ENCODE data around the gene HOXB5.

Gene HOXB5

GRCh38 chr17:48601207-48601538 is 7.6 kb upstream of the HOXB5 start:
- DNase-seq, result no peak

GRCh38 chr17:48600244-48601098 is 6.9 kb upstream of the HOXB5 start:
- no peak for DNase-seq

GRCh38 chr17:48599354-48599753 is 5.8 kb upstream of the HOXB5 start:
- no peak for DNase-seq

GRCh38 chr17:48598736-48599135 is 5.2 kb upstream of the HOXB5 start:
- no peak for DNase-seq

GRCh38 chr17:48597778-48598631 is 4.4 kb upstream of the HOXB5 start:
- DNase-seq, result no peak

GRCh38 chr17:48597528-48597777 is 3.9 kb upstream of the HOXB5 start:
- DNase-seq, result no peak

- DNase-seq, result no peak
Measured at GRCh38 chr17:48596735-48597527, 3.4 kb upstream of the HOXB5 start.

GRCh38 chr17:48596000-48596734 is 2.6 kb upstream of the HOXB5 start:
- no peak for DNase-seq

GRCh38 chr17:48595278-48595999 is 1.9 kb upstream of the HOXB5 start:
- no peak for DNase-seq

- no peak for DNase-seq
Measured at GRCh38 chr17:48594538-48595277, 1.1 kb upstream of the HOXB5 start.

GRCh38 chr17:48593840-48594537 is 410 bp upstream of the HOXB5 start:
- DNase-seq, result peak; percentile 82

- DNase-seq, result no peak
Measured at GRCh38 chr17:48592577-48592976, 1.0 kb downstream of the HOXB5 start.

- no peak for DNase-seq
Measured at GRCh38 chr17:48592057-48592514, 1.5 kb downstream of the HOXB5 start.

- no peak for DNase-seq
Measured at GRCh38 chr17:48591255-48592056, 2.1 kb downstream of the HOXB5 start.

GRCh38 chr17:48590607-48591161 is 2.9 kb downstream of the HOXB5 start:
- no peak for DNase-seq

- no peak for DNase-seq
Measured at GRCh38 chr17:48589831-48590606, 3.6 kb downstream of the HOXB5 start, which contains the start of gene HOXB3. Gene HOXB3, minus strand, starts transcription at chr17:48590241. Its CDS starts 37,767 bp downstream, at chr17:48552474.

- DNase-seq, result no peak
Measured at GRCh38 chr17:48589060-48589830, 4.3 kb downstream of the HOXB5 start.

- no peak for DNase-seq
Measured at GRCh38 chr17:48588528-48588927, 5.1 kb downstream of the HOXB5 start.

All from NCI-H2227 treated with DMSO at 0.1 percent for 48 hours (cell line).